ENCODE results near the gene DUSP8. TPM values are rescaled to one million over a fixed set of nuclear protein-coding genes. Genes with fewer than 3 reads are reported as not detected.
"Not testable (repeated sequence)": the region's sequence is repeated elsewhere in the genome, so short reads cannot be mapped to it uniquely, and the experiment has no call there.

DUSP8 gene
- total RNA-seq, 1 experiment from 2014 or later: 10.2 TPM

- TF ChIP-seq, protein P1, sequence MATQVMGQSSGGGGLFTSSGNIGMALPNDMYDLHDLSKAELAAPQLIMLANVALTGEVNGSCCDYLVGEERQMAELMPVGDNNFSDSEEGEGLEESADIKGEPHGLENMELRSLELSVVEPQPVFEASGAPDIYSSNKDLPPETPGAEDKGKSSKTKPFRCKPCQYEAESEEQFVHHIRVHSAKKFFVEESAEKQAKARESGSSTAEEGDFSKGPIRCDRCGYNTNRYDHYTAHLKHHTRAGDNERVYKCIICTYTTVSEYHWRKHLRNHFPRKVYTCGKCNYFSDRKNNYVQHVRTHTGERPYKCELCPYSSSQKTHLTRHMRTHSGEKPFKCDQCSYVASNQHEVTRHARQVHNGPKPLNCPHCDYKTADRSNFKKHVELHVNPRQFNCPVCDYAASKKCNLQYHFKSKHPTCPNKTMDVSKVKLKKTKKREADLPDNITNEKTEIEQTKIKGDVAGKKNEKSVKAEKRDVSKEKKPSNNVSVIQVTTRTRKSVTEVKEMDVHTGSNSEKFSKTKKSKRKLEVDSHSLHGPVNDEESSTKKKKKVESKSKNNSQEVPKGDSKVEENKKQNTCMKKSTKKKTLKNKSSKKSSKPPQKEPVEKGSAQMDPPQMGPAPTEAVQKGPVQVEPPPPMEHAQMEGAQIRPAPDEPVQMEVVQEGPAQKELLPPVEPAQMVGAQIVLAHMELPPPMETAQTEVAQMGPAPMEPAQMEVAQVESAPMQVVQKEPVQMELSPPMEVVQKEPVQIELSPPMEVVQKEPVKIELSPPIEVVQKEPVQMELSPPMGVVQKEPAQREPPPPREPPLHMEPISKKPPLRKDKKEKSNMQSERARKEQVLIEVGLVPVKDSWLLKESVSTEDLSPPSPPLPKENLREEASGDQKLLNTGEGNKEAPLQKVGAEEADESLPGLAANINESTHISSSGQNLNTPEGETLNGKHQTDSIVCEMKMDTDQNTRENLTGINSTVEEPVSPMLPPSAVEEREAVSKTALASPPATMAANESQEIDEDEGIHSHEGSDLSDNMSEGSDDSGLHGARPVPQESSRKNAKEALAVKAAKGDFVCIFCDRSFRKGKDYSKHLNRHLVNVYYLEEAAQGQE (IDR thresholded peaks at IDR 0.05; ENCODE audit: low read depth): no peak
- TF ChIP-seq CEBPB (IDR thresholded peaks at IDR 0.05; ENCODE audit: low read depth) (no peak), TCF7L2 (IDR thresholded peaks at IDR 0.05; ENCODE audit: borderline replicate concordance, extremely low read depth, insufficient read depth, insufficient read length) (no peak), EGR1 (IDR thresholded peaks at IDR 0.05; ENCODE audit: low read depth) (no peak), POLR2AphosphoS5 (IDR thresholded peaks at IDR 0.05; ENCODE audit: low read depth, low read length) (no peak), YY1 (IDR thresholded peaks at IDR 0.05; ENCODE audit: extremely low read depth, insufficient replicate concordance, low read depth, low read length) (no peak), SRF (IDR thresholded peaks at IDR 0.05; ENCODE audit: low read depth) (no peak)
- TF ChIP-seq, protein P2, sequence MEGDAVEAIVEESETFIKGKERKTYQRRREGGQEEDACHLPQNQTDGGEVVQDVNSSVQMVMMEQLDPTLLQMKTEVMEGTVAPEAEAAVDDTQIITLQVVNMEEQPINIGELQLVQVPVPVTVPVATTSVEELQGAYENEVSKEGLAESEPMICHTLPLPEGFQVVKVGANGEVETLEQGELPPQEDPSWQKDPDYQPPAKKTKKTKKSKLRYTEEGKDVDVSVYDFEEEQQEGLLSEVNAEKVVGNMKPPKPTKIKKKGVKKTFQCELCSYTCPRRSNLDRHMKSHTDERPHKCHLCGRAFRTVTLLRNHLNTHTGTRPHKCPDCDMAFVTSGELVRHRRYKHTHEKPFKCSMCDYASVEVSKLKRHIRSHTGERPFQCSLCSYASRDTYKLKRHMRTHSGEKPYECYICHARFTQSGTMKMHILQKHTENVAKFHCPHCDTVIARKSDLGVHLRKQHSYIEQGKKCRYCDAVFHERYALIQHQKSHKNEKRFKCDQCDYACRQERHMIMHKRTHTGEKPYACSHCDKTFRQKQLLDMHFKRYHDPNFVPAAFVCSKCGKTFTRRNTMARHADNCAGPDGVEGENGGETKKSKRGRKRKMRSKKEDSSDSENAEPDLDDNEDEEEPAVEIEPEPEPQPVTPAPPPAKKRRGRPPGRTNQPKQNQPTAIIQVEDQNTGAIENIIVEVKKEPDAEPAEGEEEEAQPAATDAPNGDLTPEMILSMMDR (IDR thresholded peaks at IDR 0.05 in 2 of 3, conservative IDR thresholded peaks at IDR 0.05 in 1 of 3; ENCODE audit: borderline replicate concordance in 1 of 3, insufficient read depth in 1 of 3, low read depth in 2 of 3, low read length in 2 of 3): no peak
These were observed 58.5 kb downstream of the DUSP8 start (continued) for GRCh38 chr11:1513326-1514296.

- intact Hi-C loops (cut with micrococcal nuclease); H3K9me3 ChIP-seq (ENCODE audit: control insufficient read depth in 1 of 2, insufficient read depth in 1 of 2, low read depth in 1 of 2, low read length in 2 of 2); H3K36me3 ChIP-seq (ENCODE audit: control insufficient read depth in 1 of 2, insufficient read depth in 2 of 2, low read length in 2 of 2); H3K27me3 ChIP-seq (ENCODE audit: insufficient read depth, low read length); H3K4me1 ChIP-seq (ENCODE audit: control insufficient read depth in 1 of 2, insufficient read depth in 2 of 2, low read length in 2 of 2); H2AFZ ChIP-seq (ENCODE audit: low read depth, low read length, poor library complexity, severe bottlenecking); H3K9me2 ChIP-seq (ENCODE audit: insufficient read depth); POLR2A ChIA-PET; H3K4me2 ChIP-seq (ENCODE audit: low read length); CTCF ChIA-PET; BruUV-seq (replicated peaks); H3K4me3 ChIP-seq (replicated peaks in 1 of 2; ENCODE audit: low read depth in 1 of 2, low read length in 2 of 2); H3K27ac ChIP-seq (ENCODE audit: low read depth, low read length); H4K20me1 ChIP-seq (ENCODE audit: insufficient read depth); H3K9ac ChIP-seq (ENCODE audit: low read length); RAD21 ChIA-PET (ENCODE audit: low non-redundant PET in 1 of 2, low total read pairs in 2 of 2, uncharacterized antibody in 2 of 2, unreplicated experiment in 2 of 2): not testable (repeated sequence)
- ATAC-seq (0 out of 2 replicates have a peak, but pooled peaks have one; percentile 39), DNase-seq (ENCODE audit: low read depth, low spot score) (peak; percentile 7)
- H3K79me2 ChIP-seq (ENCODE audit: insufficient read depth, low read length): peaks cover 19% of the 10 kb centered on the region
These were observed 59.4 kb downstream of the DUSP8 start for GRCh38 chr11:1512531-1513258.

All from HCT116 (cell line).